WTC11 (cell line): ENCODE measurements around the gene C2CD2. TPM values are rescaled to one million over a fixed set of nuclear protein-coding genes. Genes with fewer than 3 reads are reported as not detected.
A peak's percentile ranks its signal among the peaks of the same experiment; 100 is the strongest.

Source experiments
- ATAC-seq: fragments of 200-7000 bp; cut with Tn5 transposase; 2 replicates; pipeline ENCODE4 v1.10.0; 2021; ENCODE audit warnings: mild to moderate bottlenecking, moderate library complexity
- CTCF ChIA-PET: fragments of 300-600 bp; sonication (Branson Sonifier 250); formaldehyde crosslinking; loops from one replicate; lab custom pipeline; 2021; ENCODE audit warnings: antibody characterized with exemption; lab: Charles Lee
- POLR2A ChIA-PET: fragments of 350-600 bp; sonication (Branson Sonifier 250); formaldehyde crosslinking; loops from one replicate; lab custom pipeline; 2021; ENCODE audit warnings: antibody characterized with exemption; lab: Charles Lee
- DNase-seq: peaks from one replicate; pipeline ENCODE4 v3.0.0; 2021; ENCODE audit warnings: low spot score
- H3K27ac Mint-ChIP-seq: 2 replicates; pipeline ENCODE4 v1.8.0; 2021; ENCODE audit warnings: mixed read lengths
- H3K27me3 Mint-ChIP-seq: 2 replicates; pipeline ENCODE4 v1.8.0; 2021; ENCODE audit warnings: low read depth, mild to moderate bottlenecking, moderate library complexity, mixed read lengths
- H3K36me3 Mint-ChIP-seq: 2 replicates; pipeline ENCODE4 v1.8.0; 2021; ENCODE audit warnings: mixed read lengths
- H3K4me1 Mint-ChIP-seq: 2 replicates; pipeline ENCODE4 v1.8.0; 2022; ENCODE audit warnings: mixed read lengths
- H3K4me3 Mint-ChIP-seq: 2 replicates; pipeline ENCODE4 v1.8.0; 2021; ENCODE audit warnings: mild to moderate bottlenecking, moderate library complexity, mixed read lengths
- H3K9me3 Mint-ChIP-seq: 2 replicates; pipeline ENCODE4 v1.8.0; 2021; ENCODE audit warnings: mixed read lengths
- ARID4B ChIP-seq: sonication (generic); formaldehyde crosslinking; IDR thresholded peaks from 2 replicates; pipeline ENCODE4 v1.8.0; 2023; ENCODE audit warnings: missing genetic modification reagents, mild to moderate bottlenecking, borderline replicate concordance
- ATF1 ChIP-seq: sonication (generic); formaldehyde crosslinking; IDR thresholded peaks from 2 replicates; pipeline ENCODE4 v1.8.1; 2023; ENCODE audit warnings: mild to moderate bottlenecking, moderate library complexity, missing genetic modification reagents
- ATF6 ChIP-seq: sonication (generic); formaldehyde crosslinking; IDR thresholded peaks from 2 replicates; pipeline ENCODE4 v1.8.1; 2023; ENCODE audit warnings: mild to moderate bottlenecking, missing genetic modification reagents
- CREB1 ChIP-seq: sonication (generic); formaldehyde crosslinking; IDR thresholded peaks from 2 replicates; pipeline ENCODE4 v1.8.0; 2023; ENCODE audit warnings: mild to moderate bottlenecking, missing genetic modification reagents
- CTCF ChIP-seq: fragments of 200-600 bp; IDR thresholded peaks from 2 replicates; pipeline ENCODE4 v1.8.0; 2022; ENCODE audit warnings: antibody characterized with exemption
- ERG ChIP-seq: fragments of 250-450 bp; sonication (Bioruptor Pico); IDR thresholded peaks from 2 replicates; pipeline ENCODE4 v1.8.0; 2021; ENCODE audit warnings: mild to moderate bottlenecking
- IRF2 ChIP-seq: sonication (generic); formaldehyde crosslinking; IDR thresholded peaks from 2 replicates; pipeline ENCODE4 v1.8.0; 2022; ENCODE audit warnings: low read depth, missing genetic modification reagents, borderline replicate concordance
- KAT7 ChIP-seq: sonication (generic); formaldehyde crosslinking; IDR thresholded peaks from 2 replicates; pipeline ENCODE4 v1.8.1; 2023; ENCODE audit warnings: missing genetic modification reagents, mild to moderate bottlenecking, borderline replicate concordance
- MAX ChIP-seq: sonication (generic); formaldehyde crosslinking; IDR thresholded peaks from 2 replicates; pipeline ENCODE4 v1.8.0; 2022; ENCODE audit warnings: mild to moderate bottlenecking, missing genetic modification reagents
- RELA ChIP-seq: sonication (generic); formaldehyde crosslinking; IDR thresholded peaks from 2 replicates; pipeline ENCODE4 v1.8.1; 2022; ENCODE audit warnings: missing genetic modification reagents, mild to moderate bottlenecking, borderline replicate concordance
- SMAD4 ChIP-seq: sonication (generic); formaldehyde crosslinking; IDR thresholded peaks from 2 replicates; pipeline ENCODE4 v1.8.0; 2022; ENCODE audit warnings: mild to moderate bottlenecking, missing genetic modification reagents
- SOX15 ChIP-seq: fragments of 250-450 bp; sonication (Bioruptor Pico); IDR thresholded peaks from 2 replicates; pipeline ENCODE4 v1.9.0; 2021; ENCODE audit warnings: mild to moderate bottlenecking
- SP1 ChIP-seq: sonication (generic); formaldehyde crosslinking; conservative IDR thresholded peaks from 2 replicates; pipeline ENCODE4 v1.8.1; 2022; ENCODE audit warnings: missing genetic modification reagents
- TP53 ChIP-seq: sonication (generic); formaldehyde crosslinking; IDR thresholded peaks from 2 replicates; pipeline ENCODE4 v1.8.1; 2023; ENCODE audit warnings: mild to moderate bottlenecking, missing genetic modification reagents
- ZBTB43 ChIP-seq: sonication (generic); formaldehyde crosslinking; IDR thresholded peaks from 2 replicates; pipeline ENCODE4 v1.8.1; 2023; ENCODE audit warnings: mild to moderate bottlenecking, missing genetic modification reagents
- ZNF138 ChIP-seq: sonication (generic); formaldehyde crosslinking; conservative IDR thresholded peaks from 2 replicates; pipeline ENCODE4 v1.8.1; 2022; ENCODE audit warnings: mild to moderate bottlenecking, moderate library complexity, missing genetic modification reagents
- ZNF219 ChIP-seq: sonication (generic); formaldehyde crosslinking; IDR thresholded peaks from 2 replicates; pipeline ENCODE4 v1.8.0; 2023; ENCODE audit warnings: missing genetic modification reagents, mild to moderate bottlenecking, borderline replicate concordance
- ZNF263 ChIP-seq: sonication (generic); formaldehyde crosslinking; IDR thresholded peaks from 2 replicates; pipeline ENCODE4 v1.8.1; 2022; ENCODE audit warnings: low read depth, mild to moderate bottlenecking, moderate library complexity, missing genetic modification reagents
- ZNF281 ChIP-seq: sonication (generic); formaldehyde crosslinking; IDR thresholded peaks from 2 replicates; pipeline ENCODE4 v1.8.0; 2023; ENCODE audit warnings: mild to moderate bottlenecking, missing genetic modification reagents
- ZNF423 ChIP-seq: fragments of 250-450 bp; sonication (Bioruptor Pico); IDR thresholded peaks from 2 replicates; pipeline ENCODE4 v2.1.2; 2022; ENCODE audit warnings: mild to moderate bottlenecking, moderate library complexity
- ZNF512 ChIP-seq: sonication (generic); formaldehyde crosslinking; IDR thresholded peaks from 2 replicates; pipeline ENCODE4 v1.8.1; 2022; ENCODE audit warnings: missing genetic modification reagents, borderline replicate concordance
- ZNF671 ChIP-seq: fragments of 250-450 bp; sonication (Bioruptor Pico); IDR thresholded peaks from 2 replicates; pipeline ENCODE4 v1.8.0; 2021; ENCODE audit warnings: mild to moderate bottlenecking
- total RNA-seq: library from RNA; stranded (reverse); gene quantifications from 3 replicates; pipeline ENCODE4 v1.2.3, GENCODE V29; 2021

The C2CD2 gene
- total RNA-seq, 1 experiment from 2014 or later, result 11.2 TPM

- H3K36me3 Mint-ChIP-seq, result peaks cover 24% of the 10 kb centered on the region
- peak overlapping the region; percentile 55; the same call in 1 of the 2 replicates for H3K27ac Mint-ChIP-seq
- peaks cover 18% of the 10 kb centered on the region for H3K4me1 Mint-ChIP-seq
- POLR2A ChIA-PET, result no interaction called here
- DNase-seq, result no peak
- TF ChIP-seq CREB1 (CRISPR knock-in tag) (no peak), ZBTB43 (CRISPR knock-in tag) (no peak), ZNF219 (CRISPR knock-in tag) (no peak), IRF2 (no peak), ZNF138 (CRISPR knock-in tag) (no peak), SP1 (CRISPR knock-in tag) (no peak), KAT7 (CRISPR knock-in tag) (no peak), ZNF671 (no peak), RELA (CRISPR knock-in tag) (no peak), SMAD4 (CRISPR knock-in tag) (no peak), ERG (no peak), ZNF263 (CRISPR knock-in tag) (no peak), SOX15 (CRISPR knock-in tag) (no peak), ATF1 (CRISPR knock-in tag) (no peak), ARID4B (CRISPR knock-in tag) (no peak), TP53 (no peak), MAX (CRISPR knock-in tag) (no peak)
- TF ChIP-seq, all 79 proteins: peak for 0
- CTCF ChIA-PET, result interaction anchor here (0.9 kb wide), 1 partner anchor 231 kb away, joined by 3 read pairs; no protein-coding TSS in a partner anchor
- ATAC-seq, result no peak
- peaks cover 15% of the 10 kb centered on the region for H3K9me3 Mint-ChIP-seq
- H3K4me3 Mint-ChIP-seq, result no peak overlapping the region
- no peaks in the 10 kb centered on the region for H3K27me3 Mint-ChIP-seq
These were observed 110.2 kb downstream of the C2CD2 start for GRCh38 chr21:41843584-41843983.

GRCh38 chr21:41840880-41841279 is 112.9 kb downstream of the C2CD2 start:
- ATAC-seq (no peak), DNase-seq (no peak)
- H3K27me3 Mint-ChIP-seq, result no peaks in the 10 kb centered on the region
- H3K36me3 Mint-ChIP-seq, result peaks cover 29% of the 10 kb centered on the region
- H3K4me3 Mint-ChIP-seq, result no peak overlapping the region
- peaks cover 15% of the 10 kb centered on the region for H3K9me3 Mint-ChIP-seq
- ChIA-PET CTCF (no interaction called here), POLR2A (no interaction called here)
- peaks cover 30% of the 10 kb centered on the region for H3K4me1 Mint-ChIP-seq
- H3K27ac Mint-ChIP-seq, result no peak overlapping the region
- TF ChIP-seq ATF6 (CRISPR knock-in tag) (no peak), CTCF (no peak), ZNF281 (CRISPR knock-in tag) (no peak), ZNF512 (CRISPR knock-in tag) (no peak), ZNF423 (CRISPR knock-in tag) (no peak)
